T47D (cell line): ENCODE measurements around the gene HYCC1.
"Not testable (repeated sequence)": the region's sequence is repeated elsewhere in the genome, so short reads cannot be mapped to it uniquely, and the experiment has no call there.

Experiments used
- DNase-seq, 2 experiments: peaks; one replicate each; pipeline versions ENCODE4 v3.0.0 to v3.0.0-alpha.2; 2011 to 2012; ENCODE audit warnings: low read depth in 1 of 2, low spot score in 1 of 2
- JUND ChIP-seq: IDR thresholded peaks from 2 replicates; pipeline ENCODE4 v1.6.1; 2012; ENCODE audit warnings: low read depth
- in situ Hi-C: cut with HindIII; loops from 2 replicates; pipeline ENCODE4 v1.10.0; 2016; ENCODE audit warnings: low sequenced_read_pairs, low pct_unique_long_range_greater_than_20kb

Gene HYCC1

GRCh38 chr7:23013715-23014649 is at the start of gene HYCC1:
HYCC1 (minus strand) TSS chr7:23014130; CDS start chr7:22991111, 23,019 bp downstream.
- in situ Hi-C loops = no loop called here
- no peak for TF ChIP-seq JUND

GRCh38 chr7:23062452-23062851 is 48.5 kb upstream of the HYCC1 start:
- no peak for DNase-seq
- TF ChIP-seq JUND = no peak
- in situ Hi-C loops = no loop called here

More at GRCh38 chr7:23013715-23014649, at the start of gene HYCC1:
- peak; percentile 92 to 99 for DNase-seq

- no peak for TF ChIP-seq JUND
- DNase-seq = no peak
- in situ Hi-C loops = no loop called here
Observed at GRCh38 chr7:23061327-23061726, 47.4 kb upstream of the HYCC1 start.

GRCh38 chr7:23058408-23059096 is 44.6 kb upstream of the HYCC1 start:
- in situ Hi-C loops = no loop called here
- DNase-seq = no peak
- TF ChIP-seq JUND = no peak

- DNase-seq = peak; percentile 36 to 73
- in situ Hi-C loops = no loop called here
- no peak for TF ChIP-seq JUND
Observed at GRCh38 chr7:23055582-23056178, 41.8 kb upstream of the HYCC1 start.

GRCh38 chr7:23051124-23051485 is 37.2 kb upstream of the HYCC1 start:
- DNase-seq, in situ Hi-C loops: not testable (repeated sequence)

- in situ Hi-C loops, DNase-seq: not testable (repeated sequence)
Observed at GRCh38 chr7:23046336-23046735, 32.4 kb upstream of the HYCC1 start.

GRCh38 chr7:23045086-23045485 is 31.2 kb upstream of the HYCC1 start:
- DNase-seq, in situ Hi-C loops: not testable (repeated sequence)

- in situ Hi-C loops = no loop called here
- DNase-seq = peak in 1 of 2 experiments; percentile 8
- no peak for TF ChIP-seq JUND
Observed at GRCh38 chr7:23044581-23044980, 30.7 kb upstream of the HYCC1 start.

GRCh38 chr7:23043441-23043840 is 29.5 kb upstream of the HYCC1 start:
- DNase-seq = no peak
- TF ChIP-seq JUND = no peak
- in situ Hi-C loops = no loop called here

GRCh38 chr7:23039674-23040073 is 25.7 kb upstream of the HYCC1 start:
- in situ Hi-C loops, DNase-seq: not testable (repeated sequence)

- DNase-seq, in situ Hi-C loops: not testable (repeated sequence)
Observed at GRCh38 chr7:23035542-23036371, 21.8 kb upstream of the HYCC1 start.
